Fibroblast of lung (primary cell): ENCODE data around the gene SNX33. TPM values are rescaled to one million over a fixed set of nuclear protein-coding genes. Genes with fewer than 3 reads are reported as not detected.
A peak's percentile ranks its signal among the peaks of the same experiment; 100 is the strongest.
"Not testable (repeated sequence)": the region's sequence is repeated elsewhere in the genome, so short reads cannot be mapped to it uniquely, and the experiment has no call there.

Experiments
- DNase-seq, 2 donors: peaks; one replicate each; pipeline versions ENCODE4 v3.0.0 to v3.0.0-alpha.2; 2010; ENCODE audit warnings: low read depth in 2 of 2
- H2AFZ ChIP-seq: 2 replicates; pipeline ENCODE4 v1.5.1; 2012; ENCODE audit warnings: low read length, control low read depth, inconsistent platforms
- H3K27ac ChIP-seq: 2 replicates; pipeline ENCODE4 v1.5.1; 2011; ENCODE audit warnings: low read length, control low read depth; ENCODE audit not compliant: insufficient read depth
- H3K27me3 ChIP-seq: 2 replicates; pipeline ENCODE4 v1.5.1; 2011; ENCODE audit warnings: mild to moderate bottlenecking, low read length; ENCODE audit not compliant: control insufficient read depth, insufficient read depth
- H3K36me3 ChIP-seq: 2 replicates; pipeline ENCODE4 v1.5.1; 2011; ENCODE audit warnings: low read length; ENCODE audit not compliant: control insufficient read depth, insufficient read depth
- H3K4me1 ChIP-seq: 2 replicates; pipeline ENCODE4 v1.5.1; 2011; ENCODE audit warnings: low read length; ENCODE audit not compliant: control insufficient read depth, insufficient read depth; ENCODE audit errors: extremely low read depth
- H3K4me2 ChIP-seq: 2 replicates; pipeline ENCODE4 v1.5.1; 2011; ENCODE audit warnings: low read length, control low read depth; ENCODE audit not compliant: insufficient read depth; ENCODE audit errors: extremely low read depth
- H3K4me3 ChIP-seq, 4 experiments: fragments of 200-600 bp in 1 of 4; sonication (generic) in 1 of 4; replicated peaks in 1 of 4; 2 replicates each; pipeline ENCODE4 v1.5.1; 2011 to 2016; ENCODE audit warnings: low read length in 4 of 4, low read depth in 3 of 4, mild to moderate bottlenecking in 3 of 4, control low read depth in 2 of 4, inconsistent platforms in 1 of 4, mixed read lengths in 1 of 4; ENCODE audit not compliant: insufficient read depth in 1 of 4; ENCODE audit errors: control extremely low read depth in 1 of 4
- H3K79me2 ChIP-seq: 2 replicates; pipeline ENCODE4 v1.5.1; 2012; ENCODE audit warnings: mild to moderate bottlenecking, low read length, inconsistent platforms; ENCODE audit not compliant: control insufficient read depth, insufficient read depth
- H3K9ac ChIP-seq: 2 replicates; pipeline ENCODE4 v1.5.1; 2011; ENCODE audit warnings: mild to moderate bottlenecking, low read length, control low read depth; ENCODE audit not compliant: insufficient read depth
- H3K9me3 ChIP-seq: 2 replicates; pipeline ENCODE4 v1.5.1; 2012; ENCODE audit warnings: low read depth, low read length; ENCODE audit not compliant: control insufficient read depth, insufficient read depth
- H4K20me1 ChIP-seq: 2 replicates; pipeline ENCODE4 v1.5.1; 2011; ENCODE audit warnings: low read length; ENCODE audit not compliant: control insufficient read depth, insufficient read depth; ENCODE audit errors: extremely low read depth
- EZH2 ChIP-seq: IDR thresholded peaks from 2 replicates; pipeline ENCODE4 v1.5.1; 2012; ENCODE audit warnings: low read length, control low read depth, mild to moderate bottlenecking; ENCODE audit errors: missing control alignments
- polyA plus RNA-seq, 2 donors: library from polyadenylated mRNA; depleted of rRNA in 1 of 2; stranded (reverse) in 1 of 2; unstranded in 1 of 2; fragments of >200 nt; gene quantifications; 2 replicates each; pipeline ENCODE4 v1.2.1, GENCODE V29; 2011 to 2012; ENCODE audit warnings: missing spikeins in 1 of 2
- total RNA-seq: library from RNA; depleted of rRNA; stranded (reverse); fragments of >200 nt; gene quantifications from 2 replicates; pipeline ENCODE4 v1.2.1, GENCODE V29; 2014
- TF ChIP-seq, protein P1 (sequence below), 2 donors: IDR thresholded peaks in 1 of 2; conservative IDR thresholded peaks in 1 of 2; 1 replicate in 1 of 2; 2 replicates in 1 of 2; pipeline ENCODE4 v1.5.1; 2011 to 2012; ENCODE audit warnings: low read length in 2 of 2, control low read depth in 1 of 2, inconsistent platforms in 1 of 2, low read depth in 1 of 2, mild to moderate bottlenecking in 1 of 2

SNX33 gene
- total and polyA plus RNA-seq, 2 donors (not counting 1 experiment from before 2014, with no cell fraction given): 17.5 to 24.6 TPM

DNA sequence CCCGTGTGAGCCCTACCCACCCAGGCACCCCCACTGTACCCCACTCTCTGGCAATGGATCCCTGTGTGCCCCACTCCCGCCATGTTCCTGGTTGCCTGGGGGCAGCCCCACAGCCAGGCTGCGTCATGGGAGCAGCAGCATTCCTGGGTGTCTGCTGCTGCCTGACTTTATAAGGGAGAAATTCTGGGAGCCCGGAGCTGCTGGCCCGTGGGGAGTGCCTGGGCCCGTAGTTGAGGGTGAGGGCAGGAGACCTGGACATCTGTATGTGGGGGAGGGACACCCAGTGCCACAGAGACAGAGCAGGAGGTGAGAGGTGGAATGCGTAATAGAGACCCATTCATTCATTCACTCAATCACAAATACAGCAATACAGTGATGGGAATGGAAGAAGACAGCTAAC is 49.8 kb downstream of the SNX33 start:
- no peaks in the 10 kb centered on the region for H3K27me3 ChIP-seq
- H3K79me2 ChIP-seq: peaks cover 6% of the 10 kb centered on the region
- no peak for TF ChIP-seq EZH2
- TF ChIP-seq, protein P1, sequence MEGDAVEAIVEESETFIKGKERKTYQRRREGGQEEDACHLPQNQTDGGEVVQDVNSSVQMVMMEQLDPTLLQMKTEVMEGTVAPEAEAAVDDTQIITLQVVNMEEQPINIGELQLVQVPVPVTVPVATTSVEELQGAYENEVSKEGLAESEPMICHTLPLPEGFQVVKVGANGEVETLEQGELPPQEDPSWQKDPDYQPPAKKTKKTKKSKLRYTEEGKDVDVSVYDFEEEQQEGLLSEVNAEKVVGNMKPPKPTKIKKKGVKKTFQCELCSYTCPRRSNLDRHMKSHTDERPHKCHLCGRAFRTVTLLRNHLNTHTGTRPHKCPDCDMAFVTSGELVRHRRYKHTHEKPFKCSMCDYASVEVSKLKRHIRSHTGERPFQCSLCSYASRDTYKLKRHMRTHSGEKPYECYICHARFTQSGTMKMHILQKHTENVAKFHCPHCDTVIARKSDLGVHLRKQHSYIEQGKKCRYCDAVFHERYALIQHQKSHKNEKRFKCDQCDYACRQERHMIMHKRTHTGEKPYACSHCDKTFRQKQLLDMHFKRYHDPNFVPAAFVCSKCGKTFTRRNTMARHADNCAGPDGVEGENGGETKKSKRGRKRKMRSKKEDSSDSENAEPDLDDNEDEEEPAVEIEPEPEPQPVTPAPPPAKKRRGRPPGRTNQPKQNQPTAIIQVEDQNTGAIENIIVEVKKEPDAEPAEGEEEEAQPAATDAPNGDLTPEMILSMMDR (conservative IDR thresholded peaks at IDR 0.05 in 1 of 2, IDR thresholded peaks at IDR 0.05 in 1 of 2; ENCODE audit: low read depth in 1 of 2, low read length in 2 of 2): no peak
- no peaks in the 10 kb centered on the region for H4K20me1 ChIP-seq
- H3K36me3 ChIP-seq: no peaks in the 10 kb centered on the region
- no peak overlapping the region for H3K4me2 ChIP-seq
- no peak overlapping the region for H2AFZ ChIP-seq
- peak overlapping the region; percentile 26 for H3K27ac ChIP-seq
- no peak overlapping the region for H3K9ac ChIP-seq
- no peak overlapping the region for H3K4me3 ChIP-seq
- H3K9me3 ChIP-seq: no peaks in the 10 kb centered on the region
- DNase-seq: peak in 1 of 2 donors; percentile 32
- peaks cover 65% of the 10 kb centered on the region for H3K4me1 ChIP-seq

DNA sequence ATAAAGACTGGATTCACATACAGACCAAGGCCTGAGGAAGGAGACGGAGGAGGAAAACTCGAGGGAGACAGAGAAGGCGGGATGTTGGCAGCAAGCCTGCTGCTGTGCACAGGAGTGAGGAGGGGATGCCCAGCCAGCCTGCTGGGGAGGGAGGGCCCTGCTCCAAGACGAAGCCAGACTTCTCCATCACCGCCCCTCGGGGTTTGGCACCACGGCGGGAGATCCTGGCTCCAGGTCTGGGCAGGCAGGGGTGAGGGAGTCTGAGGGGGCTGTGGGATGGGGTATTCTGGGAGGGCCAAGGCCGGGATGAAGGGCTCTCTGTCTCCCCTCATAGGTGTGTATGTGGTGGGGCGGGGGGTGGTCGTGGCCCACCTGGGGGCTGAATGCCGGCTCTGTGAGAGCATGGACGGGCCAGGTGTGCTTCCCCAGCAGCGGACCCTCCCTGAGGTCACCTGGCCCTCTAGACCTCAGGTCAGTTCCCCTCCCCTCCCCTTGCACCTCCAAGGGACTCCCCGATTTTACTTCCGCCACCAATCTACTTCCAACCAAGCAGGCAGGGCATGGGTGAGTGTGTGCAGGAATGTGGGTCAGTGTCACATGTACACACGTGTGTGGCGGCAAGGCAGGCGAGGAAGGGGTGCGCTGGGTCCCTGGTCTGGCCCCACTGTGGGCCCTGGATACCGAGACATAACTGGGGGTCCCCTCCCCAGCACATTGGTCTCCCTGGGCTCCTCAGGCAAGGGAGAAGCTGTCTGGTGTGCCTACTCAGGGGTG is 50.4 kb downstream of the SNX33 start:
- Histone ChIP-seq H3K4me1 (peaks cover 64% of the 10 kb centered on the region), H3K27ac (peak overlapping the region; percentile 26)
- not testable (repeated sequence) for H3K79me2 ChIP-seq, DNase-seq, H4K20me1 ChIP-seq, H3K4me3 ChIP-seq, H3K4me2 ChIP-seq, H3K9me3 ChIP-seq, H3K9ac ChIP-seq, H3K36me3 ChIP-seq, H2AFZ ChIP-seq, H3K27me3 ChIP-seq

DNA sequence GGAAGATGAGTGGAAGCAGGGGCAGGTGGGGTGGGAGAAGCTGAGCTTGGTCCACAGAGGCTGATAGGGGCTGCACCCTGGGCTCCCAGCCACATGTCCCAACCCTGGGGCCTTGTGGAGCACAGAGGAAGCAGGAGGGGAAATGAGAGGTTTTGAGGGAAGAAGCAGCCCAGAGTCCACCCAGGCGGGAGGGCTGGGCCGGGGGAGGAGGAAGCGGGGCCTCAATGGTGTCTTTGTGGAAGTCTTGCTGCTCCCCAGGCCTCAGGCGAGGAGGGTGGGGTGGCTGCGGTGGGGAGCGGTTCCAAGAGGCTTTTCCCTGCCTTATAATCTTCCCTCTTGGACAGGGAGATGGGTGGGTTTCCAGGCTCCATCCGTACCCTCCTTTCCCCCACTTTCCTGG is 51.8 kb downstream of the SNX33 start:
- peaks cover 59% of the 10 kb centered on the region for H3K4me1 ChIP-seq
- not testable (repeated sequence) for H2AFZ ChIP-seq, H3K4me3 ChIP-seq, DNase-seq, H3K27me3 ChIP-seq, H4K20me1 ChIP-seq, H3K36me3 ChIP-seq, H3K79me2 ChIP-seq, H3K27ac ChIP-seq, H3K9ac ChIP-seq, H3K9me3 ChIP-seq
- H3K4me2 ChIP-seq: peak overlapping the region; percentile 25

DNA sequence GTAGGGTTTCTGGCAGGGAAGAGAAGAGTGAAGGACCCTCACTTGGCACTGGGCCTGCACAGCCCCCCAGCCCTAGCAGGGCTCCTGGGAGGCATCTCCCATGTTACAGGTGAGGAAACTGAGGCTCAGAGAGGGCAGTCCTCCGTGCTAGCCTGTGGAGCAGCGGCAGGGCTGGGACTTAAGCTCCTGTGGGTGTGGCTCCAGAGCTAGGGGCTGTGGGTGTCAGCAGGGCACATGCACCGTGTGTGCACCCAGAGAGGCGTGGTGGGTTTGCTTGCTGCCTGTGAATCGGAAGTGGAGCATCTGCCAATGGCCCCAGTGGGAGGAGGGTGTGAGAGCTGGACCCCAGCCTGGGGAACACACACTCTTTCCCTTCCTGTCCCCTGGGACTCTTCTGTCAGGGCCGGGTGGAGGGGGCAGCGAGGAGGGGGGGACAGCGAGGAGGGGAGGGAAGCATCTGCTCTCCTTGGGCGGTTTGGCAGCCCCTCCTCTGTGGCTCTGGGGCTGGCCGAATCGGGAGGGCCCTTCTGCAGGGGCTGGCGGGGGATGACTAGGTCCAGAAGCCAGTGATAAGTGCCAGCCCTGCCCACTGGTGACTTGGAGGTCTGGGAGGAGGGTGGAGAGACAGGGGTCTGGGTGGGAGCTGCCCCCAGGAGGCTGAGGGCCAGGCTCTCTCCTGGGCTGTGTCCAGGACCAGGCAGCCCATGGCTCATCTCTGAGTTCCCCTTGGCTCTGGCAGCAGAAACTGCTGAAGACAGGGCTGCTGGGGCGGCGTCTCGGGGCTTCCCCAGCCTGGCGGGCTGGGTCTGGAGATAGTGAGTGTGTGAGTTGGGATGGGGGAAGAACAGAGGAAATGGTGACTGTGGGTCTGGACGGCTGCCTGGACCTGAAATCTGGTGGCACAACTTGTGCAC is 52.5 kb downstream of the SNX33 start:
- not testable (repeated sequence) for H3K9me3 ChIP-seq, H3K36me3 ChIP-seq, H3K9ac ChIP-seq, H3K27me3 ChIP-seq, H4K20me1 ChIP-seq, H3K4me3 ChIP-seq, H2AFZ ChIP-seq
- peak; percentile 68 to 79 for DNase-seq
- Histone ChIP-seq H3K27ac (peak overlapping the region; percentile 70), H3K4me1 (peaks cover 55% of the 10 kb centered on the region), H3K4me2 (peak overlapping the region; percentile 40), H3K79me2 (peaks cover 13% of the 10 kb centered on the region)

DNA sequence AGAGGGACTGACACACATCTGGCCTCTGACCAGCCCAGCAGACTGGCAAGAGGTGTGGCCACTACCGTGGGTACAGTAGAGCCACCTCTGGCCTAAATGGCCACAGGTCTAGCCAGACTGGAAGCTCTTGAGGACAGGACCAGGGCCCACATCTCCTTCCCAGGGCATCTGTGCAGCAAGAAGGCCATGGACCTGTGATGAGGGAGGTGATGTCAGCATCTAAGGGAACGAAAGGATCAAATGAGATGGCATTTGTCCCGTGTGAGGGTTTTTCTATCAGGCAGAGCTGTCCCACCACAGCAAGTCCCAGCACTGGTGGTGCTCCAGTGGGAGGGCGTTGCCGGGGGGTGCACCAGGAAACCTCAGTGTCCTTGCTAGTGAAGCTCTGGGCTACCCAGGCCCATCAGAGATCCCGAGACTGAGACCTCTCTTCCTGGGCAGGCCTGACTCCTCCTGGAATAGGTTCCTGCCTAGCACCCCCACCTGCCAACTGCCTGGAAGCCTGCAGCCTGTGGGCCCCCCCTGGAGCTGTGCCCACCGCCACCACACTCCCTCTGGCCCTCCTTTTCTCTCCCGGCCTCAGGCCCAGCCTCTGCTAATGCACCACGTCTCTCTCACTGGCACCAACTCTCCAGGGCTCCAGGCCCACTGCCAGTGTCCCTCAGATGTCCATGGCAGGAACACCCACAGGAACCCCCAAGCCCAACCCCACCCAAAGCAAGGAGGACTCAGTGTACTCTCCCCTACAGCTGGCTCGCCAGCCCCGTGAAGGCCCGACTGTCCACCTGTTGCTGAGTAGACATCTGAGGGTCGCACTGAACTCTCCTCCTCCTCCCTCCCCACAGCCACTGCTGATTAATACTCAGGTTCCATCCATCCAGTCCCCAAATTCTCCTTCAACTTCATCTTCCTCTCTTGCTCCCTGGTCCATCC is 53.6 kb downstream of the SNX33 start:
- H2AFZ ChIP-seq, H3K4me2 ChIP-seq, H3K9ac ChIP-seq, DNase-seq, H3K36me3 ChIP-seq, H3K27me3 ChIP-seq, H3K4me3 ChIP-seq, H4K20me1 ChIP-seq, H3K9me3 ChIP-seq: not testable (repeated sequence)
- Histone ChIP-seq H3K27ac (peak overlapping the region; percentile 70), H3K79me2 (peaks cover 20% of the 10 kb centered on the region), H3K4me1 (peaks cover 48% of the 10 kb centered on the region)
